Left kidney (tissue), 2 donors: ENCODE measurements around the gene GNG14. TPM values are rescaled to one million over a fixed set of nuclear protein-coding genes. Genes with fewer than 3 reads are reported as not detected.
"Not testable (repeated sequence)": the region's sequence is repeated elsewhere in the genome, so short reads cannot be mapped to it uniquely, and the experiment has no call there.

ENCODE experiments used
- DNase-seq: peaks from one replicate; pipeline ENCODE4 v3.0.0-alpha.2; 2013
- polyA plus RNA-seq: library from polyadenylated mRNA; unstranded; fragments of 120-200 nt; gene quantifications from one replicate; pipeline ENCODE4 v1.2.1, GENCODE V29; 2013; ENCODE audit not compliant: insufficient read length

The GNG14 gene
- polyA plus RNA-seq, 1 donor: 1.00 TPM

DNA sequence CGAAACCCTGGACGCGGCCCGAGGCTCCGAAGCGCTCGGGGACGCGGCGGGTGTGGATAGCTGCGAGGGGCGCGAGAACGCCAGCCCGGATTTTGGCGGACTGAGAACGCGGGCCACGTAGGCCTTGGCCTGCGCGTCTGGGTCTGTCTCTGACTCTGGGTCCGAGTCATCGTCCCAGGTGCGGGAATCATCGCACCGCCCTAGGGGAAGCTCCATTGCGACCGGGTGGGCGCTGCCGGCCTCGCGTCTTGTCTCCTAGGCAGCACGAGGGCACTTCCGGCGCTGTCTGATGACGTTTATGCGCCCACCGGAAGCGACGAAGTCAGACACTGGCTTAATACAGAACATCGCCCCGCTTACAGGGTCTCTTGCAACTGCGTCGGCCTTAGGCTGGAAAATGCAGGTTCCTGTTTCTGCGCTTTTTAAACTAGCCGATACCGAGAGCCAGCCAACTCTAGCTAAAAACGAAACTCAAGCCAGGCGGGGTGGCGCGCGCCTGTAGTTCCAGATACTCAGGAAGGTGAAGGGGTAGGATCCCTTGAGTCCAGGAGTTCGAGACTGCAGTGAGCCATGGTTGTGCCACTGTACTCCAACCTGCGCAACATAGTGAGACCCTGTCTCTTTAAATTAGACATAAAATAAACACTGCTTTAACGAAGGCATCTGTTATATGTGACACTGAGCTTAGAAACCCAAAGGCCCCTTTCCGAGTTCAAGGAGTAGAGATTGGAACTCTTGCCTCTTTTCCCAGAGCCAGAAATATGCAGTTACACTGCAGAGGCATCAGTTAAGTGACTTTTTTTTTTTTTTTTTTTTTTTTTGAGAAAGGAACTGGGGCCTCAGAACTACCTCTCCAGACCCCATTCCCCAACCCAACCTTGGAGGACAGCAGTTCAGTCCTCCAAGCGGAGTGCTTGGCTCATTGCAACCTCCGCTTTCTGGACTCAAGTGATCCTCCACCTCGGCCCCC, 8.9 kb downstream of the GNG14 start, which contains the start of gene FBXW9:
Gene FBXW9 (minus strand): TSS at position 266 of the 970 bp plus-strand sequence. CDS start 50 bp downstream, at position 216.
- peak; percentile 96 for DNase-seq

DNA sequence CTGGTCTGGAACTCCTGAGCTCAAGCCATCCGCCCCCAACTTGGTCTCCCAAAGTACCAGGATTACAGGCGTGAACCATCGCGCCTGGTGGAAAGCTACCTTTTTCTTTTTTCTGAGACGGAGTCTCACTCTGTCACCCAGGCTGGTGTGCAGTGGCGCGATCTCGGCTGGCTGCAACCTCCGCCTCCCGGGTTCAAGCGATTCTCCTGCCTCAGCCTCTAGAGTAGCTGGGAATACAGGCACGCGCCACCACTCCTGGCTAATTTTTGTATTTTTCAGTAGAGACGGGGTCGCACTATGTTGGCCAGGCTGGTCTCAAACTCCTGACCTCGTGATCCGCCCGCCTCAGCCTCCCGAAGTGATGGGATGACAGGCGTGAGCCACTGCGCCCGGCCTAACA, 9.6 kb downstream of the GNG14 start:
- not testable (repeated sequence) for DNase-seq

DNA sequence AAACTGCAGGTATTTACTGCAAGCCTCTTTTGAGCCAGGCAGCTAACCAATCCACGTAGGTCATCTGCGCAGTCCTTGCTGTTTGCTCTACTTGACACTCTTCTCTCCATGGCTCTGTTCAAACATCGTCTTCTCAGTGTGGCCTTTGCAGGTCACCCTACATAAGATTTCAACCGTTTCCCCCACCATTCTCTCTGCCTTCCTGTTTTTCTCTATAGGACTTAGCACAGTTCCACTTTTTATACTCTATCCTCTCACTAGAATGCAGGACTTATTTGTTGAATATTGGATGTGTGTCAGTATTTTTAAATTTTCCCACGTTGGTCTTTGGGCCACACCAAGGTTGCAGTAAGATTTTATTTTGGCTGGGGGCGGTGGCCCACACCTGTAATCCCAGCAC, 10.3 kb downstream of the GNG14 start:
- no peak for DNase-seq

DNA sequence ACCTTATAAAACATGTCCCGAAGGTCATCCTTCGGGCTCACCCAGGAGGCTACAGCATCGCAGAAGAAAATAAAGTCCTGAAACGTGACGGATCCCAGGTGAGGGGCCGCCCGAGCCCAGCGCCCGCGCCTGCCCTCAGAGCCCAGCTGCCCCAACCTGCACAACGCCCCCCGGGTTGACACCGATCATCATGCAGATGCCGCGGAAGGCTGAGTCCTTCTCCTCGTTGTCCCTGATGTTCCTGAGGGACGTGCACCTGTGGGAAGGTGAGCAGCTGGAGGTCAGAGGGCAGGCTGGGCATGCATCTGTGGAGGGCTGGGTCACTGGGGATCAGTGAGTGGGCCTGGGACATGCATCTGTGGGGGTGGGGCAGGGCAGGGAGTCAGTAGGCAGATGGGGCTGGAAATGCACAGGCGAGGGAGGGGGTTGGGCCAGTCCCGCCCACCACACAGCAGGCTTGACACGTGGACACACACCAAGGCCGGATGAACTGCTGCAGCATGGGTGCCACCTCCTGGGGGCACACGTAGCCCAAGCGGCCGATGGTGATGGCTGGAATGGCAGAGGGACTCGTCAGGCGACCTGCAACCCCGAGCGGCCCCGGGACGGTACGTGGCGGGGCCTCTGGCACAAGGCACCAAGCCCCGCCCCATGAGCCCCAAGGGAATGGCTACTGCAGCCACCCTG, 13.9 kb downstream of the GNG14 start:
- DNase-seq: no peak

DNA sequence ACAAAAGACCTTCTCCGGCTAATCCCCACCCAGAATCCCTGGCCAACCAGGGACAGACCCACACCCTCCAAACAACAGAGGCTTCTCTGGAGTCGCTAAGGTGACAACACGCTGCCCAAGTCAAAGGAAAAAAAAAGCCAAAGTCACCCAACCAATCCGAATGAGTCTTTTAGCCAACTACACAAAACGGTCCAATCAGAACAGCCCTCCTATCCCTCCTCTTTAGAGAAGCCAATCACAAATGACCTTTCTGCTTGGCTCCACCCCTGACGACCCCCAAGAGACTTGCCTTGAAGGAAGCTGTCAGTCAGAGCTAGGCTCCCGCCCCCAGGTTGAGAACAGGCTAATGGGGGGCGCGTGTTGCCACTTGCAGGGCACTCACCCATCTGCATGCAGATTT, 15.2 kb downstream of the GNG14 start:
- peak; percentile 15 for DNase-seq

DNA sequence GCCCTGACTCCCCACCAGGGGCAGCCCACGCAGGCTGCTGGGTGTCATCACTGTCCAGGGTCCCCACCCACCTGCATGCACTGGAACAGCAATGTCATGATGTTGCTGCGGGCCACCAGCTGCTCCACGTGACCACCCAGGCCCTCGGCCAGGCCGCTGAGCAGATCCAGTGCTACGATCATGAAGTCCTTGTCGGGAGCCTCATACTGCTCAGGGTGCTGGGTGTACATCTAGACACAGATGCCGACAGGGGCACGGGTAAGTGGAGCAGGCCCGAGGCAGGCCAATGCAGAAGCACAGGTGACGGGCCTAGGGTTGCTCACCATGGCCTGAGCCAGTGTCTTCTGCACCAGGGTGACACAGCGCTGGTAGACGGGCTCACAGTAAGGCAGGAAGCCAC, 17.4 kb downstream of the GNG14 start:
- no peak for DNase-seq

DNA sequence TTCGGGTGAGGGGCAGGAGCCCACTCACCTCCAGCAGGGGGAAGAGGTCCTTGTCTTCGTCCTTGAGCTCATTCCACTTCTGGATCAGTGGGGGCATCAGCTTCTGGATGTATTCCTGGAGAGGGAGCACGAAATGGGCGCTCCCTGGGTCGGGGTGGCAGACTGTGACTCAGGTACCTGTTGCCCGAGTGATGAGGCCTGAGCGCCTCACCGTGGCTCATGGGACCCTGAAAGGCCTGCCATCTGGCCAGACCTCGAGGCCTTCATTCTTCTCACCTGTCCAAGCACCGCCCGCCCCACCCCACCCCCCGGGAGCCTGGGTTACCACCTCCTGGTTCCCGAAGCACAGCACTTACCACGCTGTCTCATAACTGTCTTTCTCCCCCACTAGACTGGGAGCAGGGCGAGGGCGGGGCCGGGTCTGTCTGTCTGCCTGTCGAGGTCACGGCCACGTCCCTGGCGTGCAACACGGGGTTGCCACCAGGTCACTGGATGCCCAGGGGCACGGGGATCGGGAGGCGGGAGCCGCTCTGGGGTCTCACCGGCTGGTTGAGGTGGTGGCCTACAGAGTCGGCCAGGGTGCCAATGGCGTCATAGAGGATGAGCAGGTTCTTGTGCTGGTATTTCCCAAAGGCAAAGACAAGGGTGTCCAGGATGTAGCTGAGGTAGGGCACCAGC, 18.0 kb downstream of the GNG14 start:
- DNase-seq: no peak

DNA sequence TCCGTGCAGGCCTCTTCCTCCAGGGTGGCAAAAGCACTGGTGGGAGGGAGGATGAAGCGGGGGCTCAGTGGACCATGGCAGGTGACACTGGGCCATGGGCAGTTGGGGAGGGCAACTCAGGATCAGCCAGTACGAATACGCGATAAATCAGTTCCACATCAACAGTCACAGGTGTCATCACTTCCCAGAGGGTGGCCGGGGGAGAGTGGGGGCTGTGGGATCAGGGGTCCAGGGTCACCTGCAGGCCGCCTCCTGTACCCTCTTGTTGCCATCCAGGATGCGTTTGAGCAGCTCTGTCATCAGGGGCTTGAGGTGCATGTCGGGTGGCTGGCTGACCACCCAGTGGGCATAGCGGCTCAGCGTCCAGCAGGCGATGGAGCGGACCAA, 18.5 kb downstream of the GNG14 start:
- no peak for DNase-seq

DNA sequence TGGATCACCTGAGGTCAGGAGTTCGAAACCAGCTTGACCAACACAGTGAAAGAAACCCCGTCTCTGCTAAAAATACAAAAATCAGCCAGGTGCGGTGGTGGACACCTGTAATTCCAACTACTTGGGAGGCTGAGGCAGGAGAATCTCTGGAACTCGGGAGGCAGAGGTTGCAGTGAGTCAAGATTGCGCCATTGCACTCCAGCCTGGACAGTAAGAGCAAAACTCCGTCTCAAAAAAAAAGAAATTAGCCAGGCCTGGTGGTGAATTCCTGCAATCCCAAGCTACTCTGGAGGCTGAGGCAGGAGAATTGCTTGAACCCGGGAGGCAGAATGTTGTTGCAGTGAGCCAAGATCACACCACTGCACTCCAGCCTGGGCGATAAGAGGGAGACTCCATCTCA, 20.8 kb downstream of the GNG14 start:
- no peak for DNase-seq

DNA sequence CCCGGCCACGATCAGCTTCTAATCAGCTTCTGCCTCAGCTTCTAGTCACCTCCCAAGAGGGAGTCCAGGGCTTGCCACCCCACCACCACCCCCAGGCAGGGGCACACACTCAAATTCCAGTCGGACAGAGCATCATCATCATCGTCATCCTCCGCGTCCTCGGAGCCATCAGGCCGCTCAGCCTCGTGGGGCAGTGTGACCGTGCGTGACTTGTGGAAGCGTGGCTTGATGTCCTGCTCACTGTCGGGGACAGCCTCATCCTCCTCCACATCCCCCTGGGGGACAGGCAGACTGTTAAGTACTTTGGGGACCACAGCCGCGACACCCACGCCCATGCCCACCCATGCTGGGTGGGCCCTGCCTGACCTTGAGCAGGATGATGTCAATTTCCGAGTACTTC, 23.4 kb downstream of the GNG14 start:
- no peak for DNase-seq

DNA sequence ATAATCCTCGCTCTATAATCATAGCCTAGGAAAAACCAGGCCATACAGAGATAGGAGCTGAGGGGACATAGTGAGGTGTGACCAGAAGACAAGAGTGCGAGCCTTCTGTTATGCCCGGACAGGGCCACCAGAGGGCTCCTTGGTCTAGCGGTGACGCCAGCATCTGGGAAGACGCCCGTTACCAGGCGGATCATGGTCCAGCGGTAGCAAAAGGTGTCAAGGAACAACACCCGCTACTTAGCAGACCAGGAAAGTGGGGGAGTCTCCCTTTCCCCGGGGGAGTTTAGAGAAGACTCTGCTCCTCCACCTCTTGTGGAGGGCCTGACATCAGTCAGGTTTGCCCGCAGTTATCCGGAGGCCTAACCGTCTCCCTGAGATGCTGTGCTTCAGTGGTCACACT, 24.3 kb downstream of the GNG14 start:
- not testable (repeated sequence) for DNase-seq

DNA sequence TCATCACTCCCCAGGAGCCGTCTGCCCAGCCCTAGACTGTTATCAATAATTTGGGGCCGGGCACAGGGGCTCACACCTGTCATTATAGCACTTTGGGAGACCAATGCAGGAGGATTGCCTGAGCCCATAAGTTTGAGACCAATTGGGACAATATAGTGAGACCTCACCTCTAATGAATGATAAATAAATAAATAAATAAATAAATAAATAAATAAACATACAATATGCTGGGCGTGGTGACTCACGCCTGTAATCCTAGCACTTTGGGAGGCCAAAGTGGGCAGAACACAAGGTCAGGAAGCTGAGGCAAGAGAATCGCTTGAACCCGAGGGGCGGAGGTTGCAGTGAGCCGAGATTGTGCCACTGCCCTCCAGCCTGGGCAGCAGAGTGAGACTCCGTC, 25.5 kb downstream of the GNG14 start:
- not testable (repeated sequence) for DNase-seq

DNA sequence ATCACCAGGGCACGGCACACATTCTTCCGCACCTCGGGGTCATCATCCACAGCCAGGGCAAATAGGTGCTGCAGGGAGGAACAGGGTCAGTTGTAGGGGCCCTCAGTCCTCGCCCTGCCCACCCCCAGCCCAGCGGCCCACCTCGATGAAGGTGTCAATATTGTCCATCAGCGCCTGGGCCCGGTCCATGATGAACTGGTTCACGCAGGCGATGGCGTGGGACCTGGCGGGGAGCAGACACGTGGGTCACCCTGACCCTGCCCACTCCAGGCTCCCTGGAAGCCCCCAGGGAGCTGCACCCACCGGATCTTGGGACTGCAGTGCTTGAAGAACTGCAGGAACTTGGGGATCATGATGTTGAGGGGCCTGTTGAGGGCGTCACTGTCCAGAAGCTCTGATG, 27.3 kb downstream of the GNG14 start:
- DNase-seq: no peak

DNA sequence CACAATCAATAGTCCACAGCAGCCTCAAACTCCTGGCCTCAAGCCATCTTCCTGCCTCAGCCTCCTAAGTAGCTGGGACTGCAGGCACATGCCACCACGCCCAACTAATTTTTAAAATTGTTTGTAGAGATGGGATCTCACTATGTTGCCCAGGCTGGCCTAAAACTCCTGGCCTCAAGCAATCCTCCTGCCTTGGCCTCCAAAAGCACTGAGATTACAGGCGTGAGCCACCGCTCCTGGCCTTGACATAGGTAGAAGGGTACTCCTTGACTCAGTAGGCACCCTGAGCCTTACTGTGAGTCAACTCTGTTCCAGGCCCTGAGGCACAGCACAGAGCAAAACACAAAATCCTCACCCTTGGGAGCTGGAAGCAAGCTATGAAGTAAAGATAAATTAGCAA, 28.1 kb downstream of the GNG14 start:
- DNase-seq: no peak

DNA sequence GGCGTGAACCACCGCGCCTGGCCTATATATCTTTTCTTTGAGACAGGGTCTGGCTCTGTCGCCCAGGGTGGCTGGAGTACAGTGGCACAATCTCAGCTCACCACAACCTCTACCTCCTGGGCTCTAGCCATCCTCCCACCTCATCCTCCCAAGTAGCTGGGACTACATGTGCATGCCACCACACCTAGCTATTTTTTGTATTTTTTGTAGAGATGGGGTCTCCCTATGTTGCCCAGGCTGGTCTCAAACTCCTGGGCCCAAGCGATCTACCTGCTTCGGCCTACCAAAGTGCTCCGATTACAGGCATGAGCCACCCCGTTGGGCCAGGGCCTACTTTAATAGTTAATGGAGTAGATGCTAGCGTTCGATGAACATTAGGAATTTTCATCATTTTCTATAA, 32.5 kb downstream of the GNG14 start:
- DNase-seq: no peak

DNA sequence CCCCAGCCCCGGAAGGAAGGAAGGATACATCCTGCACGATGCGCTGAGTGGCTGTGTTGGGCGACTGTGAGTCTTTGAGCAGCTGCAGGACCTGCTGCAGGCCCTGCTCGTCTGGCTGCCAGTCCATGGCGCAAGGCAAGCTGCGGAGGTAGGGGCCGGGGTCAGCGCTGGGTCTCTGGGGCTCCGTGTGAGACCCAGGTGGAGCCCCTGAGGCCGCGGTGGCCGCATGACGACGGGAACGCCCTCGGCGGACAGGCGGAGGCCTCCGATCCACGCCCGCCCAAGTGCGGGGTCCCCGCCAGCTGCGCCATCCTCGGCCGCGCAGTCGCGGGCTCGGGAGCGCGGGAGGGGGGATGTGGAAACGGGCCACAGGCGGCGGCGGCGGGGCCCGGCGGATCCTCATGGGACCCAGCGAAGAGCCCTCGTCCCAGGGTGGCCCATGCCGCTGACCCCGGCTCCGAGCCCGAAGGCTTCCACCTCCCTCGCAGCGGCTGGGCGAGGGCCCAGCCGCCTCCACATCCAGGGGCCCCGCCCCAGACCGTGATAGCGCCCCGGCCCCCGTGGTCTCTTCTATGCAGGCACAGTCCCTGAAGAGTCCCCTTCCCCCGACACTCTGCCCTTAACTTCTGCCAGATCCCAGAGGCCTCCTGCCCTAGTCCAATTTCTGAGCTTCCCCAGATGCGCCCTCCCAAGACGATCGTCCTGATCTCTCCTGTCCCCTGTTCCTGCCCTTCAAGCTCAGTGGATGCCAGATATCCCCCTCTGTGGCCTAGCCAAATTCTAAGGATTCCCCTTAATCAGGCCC, 33.3 kb downstream of the GNG14 start:
- no peak for DNase-seq

DNA sequence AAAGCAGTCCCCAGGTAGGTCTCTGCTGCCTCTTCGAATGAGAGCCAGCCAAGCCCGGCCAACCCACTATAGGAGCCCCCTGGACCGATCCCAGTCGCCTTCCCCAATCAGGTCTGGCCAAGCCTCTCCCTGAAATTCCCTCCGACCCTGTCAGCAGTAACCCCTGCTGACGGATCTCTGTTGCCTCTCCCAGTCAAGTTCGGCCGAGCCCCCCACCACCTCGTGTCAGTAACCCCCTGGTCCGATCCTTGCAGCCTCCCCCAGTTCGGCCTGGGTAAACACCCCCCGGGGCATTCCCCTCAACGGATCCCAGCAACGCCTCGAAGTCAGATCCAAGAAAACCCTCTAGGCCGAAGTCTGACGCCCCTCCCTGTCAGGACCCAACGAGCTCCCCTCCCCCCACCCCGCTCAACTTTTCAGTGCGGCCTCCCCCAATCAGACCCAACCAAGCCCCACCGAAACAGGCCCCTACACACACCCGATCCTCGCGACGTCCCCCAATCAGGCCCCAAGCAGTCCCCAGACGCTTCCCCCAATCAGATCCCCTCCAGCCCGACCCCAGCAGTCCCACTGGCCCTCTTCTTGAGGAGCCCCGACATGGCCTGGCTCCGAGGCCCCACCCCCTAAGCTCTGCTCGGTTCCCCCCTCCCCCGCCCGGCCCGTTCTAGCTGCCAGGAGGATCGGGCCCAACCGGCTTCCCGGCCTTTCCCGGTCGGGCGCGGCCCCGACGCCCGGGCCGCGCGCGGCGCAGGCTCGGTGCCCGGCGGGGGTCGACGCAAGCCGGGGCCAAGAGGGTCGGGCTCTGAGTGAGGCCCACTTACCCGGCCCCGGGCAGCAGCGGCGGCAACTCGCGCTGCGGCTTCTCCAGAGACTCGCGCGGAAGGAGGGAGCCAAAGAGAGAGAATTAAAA, 34.1 kb downstream of the GNG14 start:
- peak; percentile 64 for DNase-seq

DNA sequence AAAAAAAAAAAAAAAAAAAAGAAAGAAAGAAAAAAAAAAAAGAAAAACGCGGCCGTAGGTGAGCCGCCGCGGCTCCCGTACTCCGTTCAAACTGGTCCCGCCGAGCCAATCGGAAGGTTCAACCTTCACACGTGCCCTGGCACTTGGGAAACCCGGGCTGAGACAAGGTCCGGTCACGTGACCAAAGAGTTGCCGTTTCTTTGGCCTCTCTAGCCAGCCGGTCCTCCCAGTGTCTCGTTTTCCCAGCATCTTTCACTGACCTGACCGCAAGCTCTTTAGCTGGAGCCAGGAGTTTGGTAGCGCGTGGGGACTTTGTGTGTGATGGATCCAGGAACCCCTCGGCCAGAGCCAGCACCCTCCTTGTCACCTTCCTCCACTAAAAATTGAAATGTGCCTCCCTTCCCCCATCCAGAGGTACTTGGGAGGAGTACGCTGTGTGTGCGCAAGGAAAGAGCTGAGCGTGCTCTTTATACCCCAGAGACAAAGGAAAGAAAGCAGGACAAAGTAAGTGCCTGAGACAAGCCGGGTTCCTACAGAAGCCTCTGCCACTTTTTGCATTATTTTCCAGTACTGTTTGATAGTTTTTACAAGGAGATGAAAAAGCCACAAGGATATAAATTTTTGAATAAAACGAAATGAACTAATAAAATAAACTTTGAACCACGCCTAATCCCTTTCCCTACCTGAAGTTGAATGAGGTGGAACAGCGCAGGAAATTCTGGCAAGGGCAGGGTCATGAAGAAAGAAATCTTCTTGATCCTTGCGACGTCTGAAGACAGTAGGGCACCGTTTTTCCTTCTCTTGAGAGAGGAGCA, 35.0 kb downstream of the GNG14 start:
- peak; percentile 99 for DNase-seq

DNA sequence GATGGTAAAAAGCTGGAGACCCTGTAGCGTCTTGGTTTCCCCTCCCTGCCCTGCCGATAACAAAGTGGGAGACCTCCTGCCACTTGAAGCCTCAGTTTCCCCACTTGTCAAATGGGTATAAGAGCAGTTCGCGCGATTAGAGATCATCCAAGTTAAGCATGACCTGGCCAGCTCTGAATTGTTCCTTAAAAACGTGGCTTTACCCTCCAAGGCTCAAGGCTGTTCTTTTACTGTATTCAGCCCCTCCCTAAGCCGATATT, 35.5 kb downstream of the GNG14 start:
- no peak for DNase-seq
